H1 (cell line): Measurements from ENCODE around the gene GRIPAP1. TPM values are rescaled to one million over a fixed set of nuclear protein-coding genes. Genes with fewer than 3 reads are reported as not detected.

Experiments used
- POLR2A ChIP-seq, 2 experiments: IDR thresholded peaks; 1 replicate in 1 of 2; 2 replicates in 1 of 2; pipeline ENCODE4 v1.6.1; 2011; ENCODE audit warnings: low read depth in 2 of 2, low read length in 2 of 2, mild to moderate bottlenecking in 2 of 2; ENCODE audit errors: control extremely low read depth in 1 of 2
- RAD21 ChIP-seq, 2 experiments: IDR thresholded peaks in 1 of 2; conservative IDR thresholded peaks in 1 of 2; 2 replicates each; pipeline ENCODE4 v1.6.1; 2011; ENCODE audit warnings: low read depth in 2 of 2, low read length in 2 of 2, improper control_type of control experiment in 1 of 2, inconsistent platforms in 1 of 2, mild to moderate bottlenecking in 1 of 2, moderate library complexity in 1 of 2
- RFX5 ChIP-seq: IDR thresholded peaks from 2 replicates; pipeline ENCODE4 v1.6.1; 2011; ENCODE audit warnings: low read depth, low read length, improper control_type of control experiment, borderline replicate concordance
- polyA plus RNA-seq, 7 experiments: library from polyadenylated mRNA; depleted of rRNA in 3 of 7; stranded (reverse) in 5 of 7; unstranded in 2 of 7; fragments of >200 nt in 5 of 7; fragments of 200-250 nt in 2 of 7; gene quantifications; 1 replicate in 5 of 7; 2 replicates in 1 of 7; 4 replicates in 1 of 7; pipeline versions ENCODE4 v1.2.1 to v1.2.3, GENCODE V29; 2011 to 2013; ENCODE audit warnings: missing spikeins in 2 of 7, mixed read lengths in 2 of 7
- total RNA-seq: library from RNA; stranded (reverse); fragmentation: NEBNext Ultra II Directional; extraction: Animal tissue kit (Norgen Biotek cat#: 25700); gene quantifications from 2 replicates; pipeline ENCODE4 v1.2.1, GENCODE V29; 2021
- TF ChIP-seq, protein P1 (sequence below): fragments of 300-600 bp; sonication (generic); IDR thresholded peaks from 2 replicates; pipeline ENCODE4 v1.7.1; 2012; ENCODE audit warnings: low read length, moderate library complexity, mild to moderate bottlenecking, inconsistent platforms; ENCODE audit not compliant: insufficient replicate concordance

The GRIPAP1 gene
- total and polyA plus RNA-seq, 2 of the 8 experiments (the other 6 are each of a cell fraction or from before 2014, with no cell fraction given) = 21.6 to 55.9 TPM

GRCh38 chrX:48945517-48946348 lies 56.3 kb downstream of the GRIPAP1 start (continued):
- TF ChIP-seq, protein P1, sequence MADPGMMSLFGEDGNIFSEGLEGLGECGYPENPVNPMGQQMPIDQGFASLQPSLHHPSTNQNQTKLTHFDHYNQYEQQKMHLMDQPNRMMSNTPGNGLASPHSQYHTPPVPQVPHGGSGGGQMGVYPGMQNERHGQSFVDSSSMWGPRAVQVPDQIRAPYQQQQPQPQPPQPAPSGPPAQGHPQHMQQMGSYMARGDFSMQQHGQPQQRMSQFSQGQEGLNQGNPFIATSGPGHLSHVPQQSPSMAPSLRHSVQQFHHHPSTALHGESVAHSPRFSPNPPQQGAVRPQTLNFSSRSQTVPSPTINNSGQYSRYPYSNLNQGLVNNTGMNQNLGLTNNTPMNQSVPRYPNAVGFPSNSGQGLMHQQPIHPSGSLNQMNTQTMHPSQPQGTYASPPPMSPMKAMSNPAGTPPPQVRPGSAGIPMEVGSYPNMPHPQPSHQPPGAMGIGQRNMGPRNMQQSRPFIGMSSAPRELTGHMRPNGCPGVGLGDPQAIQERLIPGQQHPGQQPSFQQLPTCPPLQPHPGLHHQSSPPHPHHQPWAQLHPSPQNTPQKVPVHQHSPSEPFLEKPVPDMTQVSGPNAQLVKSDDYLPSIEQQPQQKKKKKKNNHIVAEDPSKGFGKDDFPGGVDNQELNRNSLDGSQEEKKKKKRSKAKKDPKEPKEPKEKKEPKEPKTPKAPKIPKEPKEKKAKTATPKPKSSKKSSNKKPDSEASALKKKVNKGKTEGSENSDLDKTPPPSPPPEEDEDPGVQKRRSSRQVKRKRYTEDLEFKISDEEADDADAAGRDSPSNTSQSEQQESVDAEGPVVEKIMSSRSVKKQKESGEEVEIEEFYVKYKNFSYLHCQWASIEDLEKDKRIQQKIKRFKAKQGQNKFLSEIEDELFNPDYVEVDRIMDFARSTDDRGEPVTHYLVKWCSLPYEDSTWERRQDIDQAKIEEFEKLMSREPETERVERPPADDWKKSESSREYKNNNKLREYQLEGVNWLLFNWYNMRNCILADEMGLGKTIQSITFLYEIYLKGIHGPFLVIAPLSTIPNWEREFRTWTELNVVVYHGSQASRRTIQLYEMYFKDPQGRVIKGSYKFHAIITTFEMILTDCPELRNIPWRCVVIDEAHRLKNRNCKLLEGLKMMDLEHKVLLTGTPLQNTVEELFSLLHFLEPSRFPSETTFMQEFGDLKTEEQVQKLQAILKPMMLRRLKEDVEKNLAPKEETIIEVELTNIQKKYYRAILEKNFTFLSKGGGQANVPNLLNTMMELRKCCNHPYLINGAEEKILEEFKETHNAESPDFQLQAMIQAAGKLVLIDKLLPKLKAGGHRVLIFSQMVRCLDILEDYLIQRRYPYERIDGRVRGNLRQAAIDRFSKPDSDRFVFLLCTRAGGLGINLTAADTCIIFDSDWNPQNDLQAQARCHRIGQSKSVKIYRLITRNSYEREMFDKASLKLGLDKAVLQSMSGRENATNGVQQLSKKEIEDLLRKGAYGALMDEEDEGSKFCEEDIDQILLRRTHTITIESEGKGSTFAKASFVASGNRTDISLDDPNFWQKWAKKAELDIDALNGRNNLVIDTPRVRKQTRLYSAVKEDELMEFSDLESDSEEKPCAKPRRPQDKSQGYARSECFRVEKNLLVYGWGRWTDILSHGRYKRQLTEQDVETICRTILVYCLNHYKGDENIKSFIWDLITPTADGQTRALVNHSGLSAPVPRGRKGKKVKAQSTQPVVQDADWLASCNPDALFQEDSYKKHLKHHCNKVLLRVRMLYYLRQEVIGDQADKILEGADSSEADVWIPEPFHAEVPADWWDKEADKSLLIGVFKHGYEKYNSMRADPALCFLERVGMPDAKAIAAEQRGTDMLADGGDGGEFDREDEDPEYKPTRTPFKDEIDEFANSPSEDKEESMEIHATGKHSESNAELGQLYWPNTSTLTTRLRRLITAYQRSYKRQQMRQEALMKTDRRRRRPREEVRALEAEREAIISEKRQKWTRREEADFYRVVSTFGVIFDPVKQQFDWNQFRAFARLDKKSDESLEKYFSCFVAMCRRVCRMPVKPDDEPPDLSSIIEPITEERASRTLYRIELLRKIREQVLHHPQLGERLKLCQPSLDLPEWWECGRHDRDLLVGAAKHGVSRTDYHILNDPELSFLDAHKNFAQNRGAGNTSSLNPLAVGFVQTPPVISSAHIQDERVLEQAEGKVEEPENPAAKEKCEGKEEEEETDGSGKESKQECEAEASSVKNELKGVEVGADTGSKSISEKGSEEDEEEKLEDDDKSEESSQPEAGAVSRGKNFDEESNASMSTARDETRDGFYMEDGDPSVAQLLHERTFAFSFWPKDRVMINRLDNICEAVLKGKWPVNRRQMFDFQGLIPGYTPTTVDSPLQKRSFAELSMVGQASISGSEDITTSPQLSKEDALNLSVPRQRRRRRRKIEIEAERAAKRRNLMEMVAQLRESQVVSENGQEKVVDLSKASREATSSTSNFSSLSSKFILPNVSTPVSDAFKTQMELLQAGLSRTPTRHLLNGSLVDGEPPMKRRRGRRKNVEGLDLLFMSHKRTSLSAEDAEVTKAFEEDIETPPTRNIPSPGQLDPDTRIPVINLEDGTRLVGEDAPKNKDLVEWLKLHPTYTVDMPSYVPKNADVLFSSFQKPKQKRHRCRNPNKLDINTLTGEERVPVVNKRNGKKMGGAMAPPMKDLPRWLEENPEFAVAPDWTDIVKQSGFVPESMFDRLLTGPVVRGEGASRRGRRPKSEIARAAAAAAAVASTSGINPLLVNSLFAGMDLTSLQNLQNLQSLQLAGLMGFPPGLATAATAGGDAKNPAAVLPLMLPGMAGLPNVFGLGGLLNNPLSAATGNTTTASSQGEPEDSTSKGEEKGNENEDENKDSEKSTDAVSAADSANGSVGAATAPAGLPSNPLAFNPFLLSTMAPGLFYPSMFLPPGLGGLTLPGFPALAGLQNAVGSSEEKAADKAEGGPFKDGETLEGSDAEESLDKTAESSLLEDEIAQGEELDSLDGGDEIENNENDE = no peak
- peak; percentile 58 for TF ChIP-seq RFX5
- TF ChIP-seq POLR2A (IDR thresholded peaks at IDR 0.05; ENCODE audit: control extremely low read depth in 1 of 2, low read depth in 2 of 2, low read length in 2 of 2) = no peak
- TF ChIP-seq RAD21 (IDR thresholded peaks at IDR 0.05 in 1 of 2, conservative IDR thresholded peaks at IDR 0.05 in 1 of 2; ENCODE audit: low read depth in 2 of 2, low read length in 2 of 2) = peak; percentile 69 to 81
